Thoracic aorta (tissue), 2 donors: Measurements from ENCODE around the gene NAT10. TPM values are rescaled to one million over a fixed set of nuclear protein-coding genes. Genes with fewer than 3 reads are reported as not detected.

ENCODE experiments used
- ATAC-seq: fragments of 150-250 bp; one replicate; pipeline ENCODE4 v1.8.0; 2017; ENCODE audit warnings: low read depth; ENCODE audit not compliant: insufficient number of reproducible peaks, low FRiP score
- DNase-seq: peaks from one replicate; pipeline ENCODE4 v3.0.0-alpha.2; 2020; ENCODE audit warnings: low spot score
- H3K27ac ChIP-seq, 2 donors: fragments of 200-600 bp; sonication (generic); 1 replicate in 1 of 2; 2 replicates in 1 of 2; pipeline ENCODE4 v1.5.1; 2016; ENCODE audit warnings: mild to moderate bottlenecking in 2 of 2, moderate library complexity in 2 of 2
- H3K27me3 ChIP-seq: fragments of 200-600 bp; sonication (generic); replicated peaks from 2 replicates; pipeline ENCODE4 v1.6.0; 2016; ENCODE audit warnings: mild to moderate bottlenecking; ENCODE audit not compliant: insufficient read depth
- H3K36me3 ChIP-seq: fragments of 200-600 bp; sonication (generic); one replicate; pipeline ENCODE4 v1.5.1; 2016
- H3K4me1 ChIP-seq, 2 donors: fragments of 200-600 bp; sonication (generic); 1 replicate in 1 of 2; 2 replicates in 1 of 2; pipeline versions ENCODE4 v1.5.1 to v1.6.0; 2016; ENCODE audit warnings: low read depth in 2 of 2, mild to moderate bottlenecking in 1 of 2; ENCODE audit not compliant: control insufficient read depth in 1 of 2
- H3K4me3 ChIP-seq: fragments of 200-600 bp; sonication (generic); 2 replicates; pipeline ENCODE4 v1.5.1; 2016; ENCODE audit warnings: mild to moderate bottlenecking
- H3K9me3 ChIP-seq: fragments of 200-600 bp; sonication (generic); 2 replicates; pipeline ENCODE4 v1.5.1; 2016
- total RNA-seq, 2 donors: library from RNA; depleted of rRNA; stranded (reverse); fragments of >200 nt; gene quantifications; one replicate each; pipeline versions ENCODE4 v1.1.0 to v1.2.3, GENCODE V29; 2016
- TF ChIP-seq, protein P1 (sequence below): fragments of 200-600 bp; sonication (generic); IDR thresholded peaks from one replicate; pipeline ENCODE4 v1.5.1; 2019; ENCODE audit warnings: antibody characterized with exemption

NAT10 gene
- total RNA-seq, 2 donors from 2014 or later = 14.1 to 39.9 TPM

DNA sequence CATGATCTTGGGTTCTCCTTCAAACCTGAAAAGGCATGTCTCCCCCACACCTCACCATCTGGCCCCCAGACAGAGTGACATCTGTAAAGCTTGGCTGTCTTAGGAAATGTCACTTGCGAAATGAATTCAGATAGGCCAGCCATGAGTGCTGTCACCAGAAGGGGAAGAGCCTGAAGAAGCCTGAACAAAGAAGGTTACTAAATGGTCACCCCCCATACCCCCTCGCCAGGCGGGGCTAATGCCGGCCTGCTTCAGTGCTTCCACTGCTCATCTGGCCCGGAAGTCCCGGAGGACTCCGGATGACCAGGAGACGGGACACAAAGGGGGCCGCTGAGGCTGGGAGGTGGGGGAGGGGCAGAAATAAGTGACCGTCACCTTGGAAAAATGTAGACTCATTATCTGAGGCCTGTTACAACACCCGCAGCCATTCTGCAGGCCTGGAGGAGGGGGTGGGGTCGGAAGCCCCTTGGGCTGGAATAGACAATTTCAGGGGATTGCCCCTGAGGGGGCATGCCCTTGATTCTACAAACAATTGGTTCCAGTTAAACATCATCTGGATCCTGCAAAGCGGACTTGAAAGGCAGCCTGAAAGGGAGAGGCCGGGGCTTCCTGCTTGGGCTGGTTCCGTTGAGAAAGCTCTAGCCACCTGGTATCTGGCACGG is 43.2 kb downstream of the NAT10 start:
- Histone ChIP-seq H3K27me3 (no peaks in the 10 kb centered on the region), H3K4me3 (no peak overlapping the region), H3K27ac (no peak overlapping the region), H3K36me3 (peaks cover 56% of the 10 kb centered on the region), H3K9me3 (no peaks in the 10 kb centered on the region), H3K4me1 (no peaks in the 10 kb centered on the region)
- TF ChIP-seq, protein P1, sequence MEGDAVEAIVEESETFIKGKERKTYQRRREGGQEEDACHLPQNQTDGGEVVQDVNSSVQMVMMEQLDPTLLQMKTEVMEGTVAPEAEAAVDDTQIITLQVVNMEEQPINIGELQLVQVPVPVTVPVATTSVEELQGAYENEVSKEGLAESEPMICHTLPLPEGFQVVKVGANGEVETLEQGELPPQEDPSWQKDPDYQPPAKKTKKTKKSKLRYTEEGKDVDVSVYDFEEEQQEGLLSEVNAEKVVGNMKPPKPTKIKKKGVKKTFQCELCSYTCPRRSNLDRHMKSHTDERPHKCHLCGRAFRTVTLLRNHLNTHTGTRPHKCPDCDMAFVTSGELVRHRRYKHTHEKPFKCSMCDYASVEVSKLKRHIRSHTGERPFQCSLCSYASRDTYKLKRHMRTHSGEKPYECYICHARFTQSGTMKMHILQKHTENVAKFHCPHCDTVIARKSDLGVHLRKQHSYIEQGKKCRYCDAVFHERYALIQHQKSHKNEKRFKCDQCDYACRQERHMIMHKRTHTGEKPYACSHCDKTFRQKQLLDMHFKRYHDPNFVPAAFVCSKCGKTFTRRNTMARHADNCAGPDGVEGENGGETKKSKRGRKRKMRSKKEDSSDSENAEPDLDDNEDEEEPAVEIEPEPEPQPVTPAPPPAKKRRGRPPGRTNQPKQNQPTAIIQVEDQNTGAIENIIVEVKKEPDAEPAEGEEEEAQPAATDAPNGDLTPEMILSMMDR = no peak
- no peak for DNase-seq
- no peak for ATAC-seq

DNA sequence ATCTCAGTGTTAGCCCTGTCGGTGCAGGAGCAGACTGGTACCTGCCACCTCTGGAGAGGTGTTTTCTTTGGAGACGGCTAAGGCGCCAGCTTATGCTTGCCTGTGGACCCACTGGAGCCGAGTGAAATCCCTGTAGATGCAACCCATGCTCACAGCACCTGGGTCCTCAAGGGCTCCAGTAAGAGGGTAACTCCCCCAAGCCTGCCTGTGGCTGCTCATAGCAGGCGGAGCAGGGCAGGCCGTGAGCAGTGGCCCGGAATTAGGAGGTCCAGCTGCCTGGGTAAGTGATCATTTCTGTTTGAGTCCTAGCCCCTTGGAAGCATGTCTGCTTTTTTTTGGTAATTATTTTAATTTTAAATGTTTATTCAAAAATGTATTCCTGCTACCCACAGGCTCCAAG is 43.8 kb downstream of the NAT10 start:
- Histone ChIP-seq H3K36me3 (peaks cover 50% of the 10 kb centered on the region), H3K27ac (no peak overlapping the region), H3K4me3 (no peak overlapping the region), H3K4me1 (peaks cover 0 to 2% of the 10 kb centered on the region in 2 donors), H3K9me3 (no peaks in the 10 kb centered on the region), H3K27me3 (no peaks in the 10 kb centered on the region)
- DNase-seq (no peak), ATAC-seq (no peak)
- TF ChIP-seq, protein P1 = no peak

DNA sequence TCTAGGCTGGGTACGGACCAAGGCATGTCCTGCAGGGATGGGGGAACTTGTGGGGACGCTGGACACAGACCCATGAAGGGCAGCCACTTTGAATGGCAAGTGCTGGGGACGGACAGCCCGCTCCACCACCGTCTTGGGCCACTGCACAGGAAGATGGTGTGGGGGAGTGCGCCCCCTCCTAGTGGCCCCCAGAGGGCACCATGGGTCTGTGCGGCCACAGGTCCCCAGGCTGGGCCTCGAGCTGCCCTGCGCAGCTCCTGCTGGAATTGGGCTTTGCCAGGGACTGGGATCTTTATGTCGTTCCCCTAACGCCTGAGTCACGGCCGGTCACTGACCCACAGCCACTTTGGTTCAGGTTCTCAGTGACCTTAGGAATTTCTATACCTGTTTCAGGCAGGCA is 44.4 kb downstream of the NAT10 start:
- DNase-seq = no peak
- peaks cover under 1 to 7% of the 10 kb centered on the region in 2 donors for H3K4me1 ChIP-seq
- no peak for ATAC-seq
- H3K36me3 ChIP-seq = peaks cover 46% of the 10 kb centered on the region
- TF ChIP-seq, protein P1 = peak; percentile 45
- no peaks in the 10 kb centered on the region for H3K27me3 ChIP-seq
- H3K4me3 ChIP-seq = no peak overlapping the region
- no peaks in the 10 kb centered on the region for H3K9me3 ChIP-seq
- no peak overlapping the region for H3K27ac ChIP-seq

DNA sequence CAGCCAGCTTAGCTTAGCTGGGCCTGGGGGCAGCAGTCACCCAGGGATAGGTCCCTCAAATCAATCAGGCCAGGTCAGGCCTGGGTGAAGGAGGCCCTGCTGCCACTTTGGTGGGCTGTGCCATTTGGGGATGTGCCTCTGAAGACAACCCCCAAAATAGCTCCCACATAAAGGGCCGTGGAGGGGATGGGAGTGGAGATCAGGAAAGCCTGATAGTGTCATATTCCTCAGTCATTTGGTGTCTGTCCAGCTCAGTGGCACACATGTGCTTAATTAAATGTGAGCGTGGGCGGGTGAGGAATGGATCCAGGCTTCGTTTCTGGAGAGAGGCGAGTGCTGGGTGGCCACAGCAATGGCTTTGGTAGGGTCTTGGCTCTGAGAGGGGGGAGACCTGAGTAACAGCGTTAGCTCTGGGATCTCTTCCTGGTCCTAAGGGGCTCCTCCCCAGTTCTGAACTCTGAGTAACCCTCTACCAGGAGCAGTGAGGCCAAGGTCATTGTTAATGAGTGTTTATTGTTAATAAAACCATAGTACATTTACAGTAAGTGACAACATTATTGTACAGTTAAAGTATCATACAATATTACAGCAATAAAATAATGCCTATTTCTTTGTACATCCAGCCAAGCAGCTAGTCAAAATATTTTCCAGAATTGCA is 45.2 kb downstream of the NAT10 start:
- no peaks in the 10 kb centered on the region for H3K9me3 ChIP-seq
- ATAC-seq = no peak
- H3K27ac ChIP-seq = no peak overlapping the region
- TF ChIP-seq, protein P1 = no peak
- no peak for DNase-seq
- no peak overlapping the region for H3K4me3 ChIP-seq
- H3K4me1 ChIP-seq = peaks cover 8 to 16% of the 10 kb centered on the region in 2 donors
- peaks cover 43% of the 10 kb centered on the region for H3K36me3 ChIP-seq
- no peaks in the 10 kb centered on the region for H3K27me3 ChIP-seq

DNA sequence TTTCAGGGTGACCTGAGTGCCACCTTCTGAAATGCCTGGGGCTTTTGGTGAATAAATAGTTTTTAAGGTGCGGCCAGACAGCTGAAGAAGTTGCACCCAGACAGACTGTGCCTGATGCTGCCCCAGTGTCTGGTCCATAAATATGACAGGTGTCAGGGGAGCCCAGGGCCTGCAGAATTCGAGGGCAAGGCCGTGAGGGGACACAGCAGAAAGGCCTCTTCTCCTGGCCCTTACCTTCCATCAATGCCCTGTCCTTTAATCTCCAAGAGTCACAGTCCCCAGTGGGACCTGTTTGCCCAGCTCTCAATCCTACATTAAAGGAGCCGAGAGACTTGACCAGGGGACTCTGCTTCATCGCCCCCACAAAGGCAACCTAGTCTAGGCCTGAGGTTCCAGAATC is 45.7 kb downstream of the NAT10 start:
- DNase-seq (no peak), ATAC-seq (no peak)
- Histone ChIP-seq H3K27me3 (no peaks in the 10 kb centered on the region), H3K4me1 (peaks cover 14 to 21% of the 10 kb centered on the region in 2 donors), H3K27ac (no peak overlapping the region), H3K4me3 (no peak overlapping the region), H3K9me3 (no peaks in the 10 kb centered on the region), H3K36me3 (peaks cover 39% of the 10 kb centered on the region)
- TF ChIP-seq, protein P1 = no peak
